Measurements from ENCODE around the gene DARS1.
A peak's percentile ranks its signal among the peaks of the same experiment; 100 is the strongest.
"Not testable (repeated sequence)": the region's sequence is repeated elsewhere in the genome, so short reads cannot be mapped to it uniquely, and the experiment has no call there.

Gene DARS1

DNA sequence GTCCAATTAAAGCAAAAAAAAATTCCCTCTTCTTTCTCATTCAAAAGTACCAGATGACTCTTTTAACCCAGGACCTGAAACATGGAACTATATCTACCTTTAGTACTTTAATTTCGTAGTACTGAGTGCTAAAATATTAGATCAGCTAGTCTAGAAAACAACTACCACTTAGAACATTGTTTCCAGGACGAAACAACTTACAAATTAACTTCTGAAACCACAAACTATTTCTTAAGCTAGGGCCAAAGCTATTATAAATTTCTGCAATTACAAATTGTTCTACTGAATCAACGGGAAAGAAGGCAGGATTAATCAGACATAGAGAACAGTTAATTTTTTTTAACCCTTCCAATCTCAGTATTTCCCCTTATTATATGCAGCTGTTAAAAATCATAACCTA lies 39.9 kb downstream of the DARS1 start:
- no peak for DNase-seq (ENCODE audit: low spot score)

- no peak for DNase-seq (ENCODE audit: low spot score)
Measured at GRCh38 chr2:135944625-135945024, 40.8 kb downstream of the DARS1 start.

GRCh38 chr2:135942936-135943688 lies 42.3 kb downstream of the DARS1 start:
- DNase-seq (ENCODE audit: low spot score) = peak; percentile 50

GRCh38 chr2:135936524-135936923 lies 48.9 kb downstream of the DARS1 start:
- no peak for DNase-seq (ENCODE audit: low spot score)

DNA sequence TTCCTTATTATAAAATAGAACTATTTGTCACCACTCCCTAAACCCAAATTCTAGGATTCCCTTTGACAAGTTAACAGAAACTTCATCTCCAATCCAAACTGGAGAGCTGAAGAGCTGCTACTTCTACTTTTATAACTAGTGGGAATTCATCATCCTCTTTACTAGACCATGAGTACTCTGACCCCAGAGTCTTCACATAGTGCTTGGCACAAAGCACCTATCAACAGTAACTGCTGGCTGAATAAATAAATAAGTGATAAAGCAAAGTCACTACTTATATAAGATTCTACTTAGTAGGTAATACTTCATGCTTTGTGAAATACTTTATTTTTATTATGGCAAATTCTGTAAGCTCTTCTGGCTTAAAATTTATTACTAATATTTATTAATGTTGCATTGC lies 49.5 kb downstream of the DARS1 start:
- DNase-seq (ENCODE audit: low spot score) = no peak

DNA sequence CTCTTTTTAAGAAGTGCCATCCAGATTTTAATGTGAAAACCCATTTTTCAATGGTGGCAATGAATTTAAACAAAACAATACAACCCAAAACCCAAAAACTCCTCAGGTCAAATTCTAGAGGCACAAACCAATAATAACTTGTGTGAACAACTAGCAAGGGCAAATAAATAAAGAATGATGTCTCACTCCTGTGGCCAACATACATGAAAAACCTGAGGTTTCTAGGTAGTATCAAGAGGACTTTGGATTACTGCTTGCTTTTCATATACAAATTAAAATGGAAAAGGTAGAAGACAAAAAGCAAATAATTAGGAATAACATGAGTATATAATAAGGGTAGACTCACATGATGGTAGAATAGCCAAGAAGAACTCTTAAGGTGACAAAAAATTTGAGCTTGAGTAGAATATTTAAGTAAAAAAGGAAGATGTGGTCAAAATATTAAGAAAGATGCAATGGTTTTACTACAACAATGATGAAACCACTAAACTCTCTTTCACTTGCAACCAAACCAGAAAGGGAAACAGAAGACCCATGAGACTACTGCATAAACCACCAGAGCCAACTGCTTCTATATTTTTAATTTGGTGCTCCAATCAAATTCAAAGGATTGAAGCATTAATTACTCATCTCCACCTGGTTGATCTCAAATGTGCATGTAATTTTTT lies 53.5 kb downstream of the DARS1 start:
- no peak for DNase-seq (ENCODE audit: low spot score)

DNA sequence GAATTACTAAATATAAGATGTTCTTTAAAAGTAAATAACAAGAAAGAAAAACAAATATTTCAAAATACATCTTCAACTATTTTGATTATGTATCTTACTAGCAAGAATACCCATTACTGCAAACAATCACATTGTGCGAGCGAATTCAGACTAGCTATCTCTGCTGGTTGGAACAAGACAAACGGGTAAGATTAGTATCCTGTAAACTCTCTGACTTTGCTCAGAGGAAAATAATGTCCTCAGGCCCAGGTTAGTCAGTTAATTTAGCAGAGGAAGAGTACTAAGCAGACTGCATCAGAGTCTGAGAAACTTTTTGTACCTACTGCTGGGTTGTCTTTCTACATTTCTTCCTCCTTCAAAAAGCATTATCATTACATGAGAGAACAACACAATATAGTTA lies 58.8 kb downstream of the DARS1 start:
- no peak for DNase-seq (ENCODE audit: low spot score)

GRCh38 chr2:135925571-135925970 lies 59.9 kb downstream of the DARS1 start:
- DNase-seq (ENCODE audit: low spot score) = no peak

GRCh38 chr2:135916207-135916606 lies 69.2 kb downstream of the DARS1 start:
- peak; percentile 44 for DNase-seq (ENCODE audit: low spot score)

GRCh38 chr2:135914485-135914884 lies 70.9 kb downstream of the DARS1 start:
- no peak for DNase-seq (ENCODE audit: low spot score)

- peak; percentile 32 for DNase-seq (ENCODE audit: low spot score)
Measured at GRCh38 chr2:135913727-135914365, 71.6 kb downstream of the DARS1 start.

- no peak for DNase-seq (ENCODE audit: low spot score)
Measured at GRCh38 chr2:135909976-135910375, 75.5 kb downstream of the DARS1 start.

DNA sequence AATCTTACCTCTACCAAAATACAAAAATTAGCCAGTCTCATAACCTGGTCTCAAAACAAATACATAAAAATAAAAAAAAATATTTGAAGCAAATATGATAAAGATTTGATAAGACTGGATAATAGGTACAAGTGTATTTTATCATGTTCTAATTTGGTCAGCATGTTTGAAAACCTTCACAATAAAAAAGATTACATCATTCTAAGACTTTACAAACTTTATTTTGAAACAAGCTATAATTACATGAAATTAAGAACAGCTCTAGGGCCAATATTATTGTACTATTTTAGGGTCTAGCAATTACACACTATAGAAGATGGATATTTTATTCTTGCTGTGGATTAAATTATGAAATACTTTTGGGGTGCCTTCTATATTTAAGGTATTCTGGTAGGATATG lies 79.7 kb downstream of the DARS1 start:
- DNase-seq (ENCODE audit: low spot score) = no peak

DNA sequence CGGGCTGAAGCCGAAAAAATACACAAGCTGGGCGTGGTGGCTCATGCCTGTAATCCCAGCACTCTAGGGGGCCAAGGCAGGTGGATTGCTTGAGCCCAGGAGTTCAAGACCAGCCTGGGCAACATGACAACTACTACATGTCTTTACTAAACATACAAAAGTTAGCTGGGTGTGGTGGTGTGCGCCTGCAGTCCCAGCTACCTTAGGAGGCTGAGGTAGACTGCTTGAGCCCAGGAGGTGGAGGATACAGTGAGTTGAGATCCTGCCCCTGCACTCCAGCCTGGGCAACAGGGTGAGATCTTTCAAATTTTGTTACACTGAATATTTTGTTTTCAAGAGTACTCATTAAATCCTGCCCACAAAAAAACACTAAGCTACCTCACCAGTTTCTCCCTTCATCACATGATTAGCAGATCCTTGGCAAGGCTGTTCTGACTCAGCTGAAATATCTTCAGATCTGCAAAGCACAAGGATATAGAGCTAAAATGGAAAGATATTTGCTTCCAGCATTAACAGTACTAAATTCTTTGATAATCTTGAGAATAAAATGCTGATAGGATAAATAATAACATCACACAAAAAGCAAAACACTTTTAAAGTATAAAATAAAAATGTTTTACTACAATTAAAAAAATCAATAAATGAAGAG lies 81.0 kb downstream of the DARS1 start:
- DNase-seq (ENCODE audit: low spot score) = no peak

DNA sequence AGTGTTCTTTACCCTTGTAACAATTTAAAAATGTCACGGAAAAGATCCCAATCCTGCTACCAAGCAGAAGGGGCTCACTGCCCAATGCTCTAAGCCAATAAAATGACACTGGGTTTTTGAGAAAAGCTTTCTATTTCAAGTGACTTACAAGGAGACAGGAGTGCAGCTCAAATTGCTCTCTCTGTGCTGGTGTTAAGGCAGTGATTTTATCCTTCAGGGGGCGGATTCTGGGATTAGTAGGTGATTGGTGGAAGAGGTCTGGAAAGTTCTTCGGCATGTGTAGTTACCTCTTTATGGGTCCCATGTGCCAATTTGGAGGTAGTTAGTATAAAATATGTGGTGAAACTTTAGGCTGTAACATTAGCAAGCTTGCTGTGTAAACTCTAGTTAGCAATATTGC lies 81.8 kb downstream of the DARS1 start:
- DNase-seq (ENCODE audit: low spot score) = no peak

DNA sequence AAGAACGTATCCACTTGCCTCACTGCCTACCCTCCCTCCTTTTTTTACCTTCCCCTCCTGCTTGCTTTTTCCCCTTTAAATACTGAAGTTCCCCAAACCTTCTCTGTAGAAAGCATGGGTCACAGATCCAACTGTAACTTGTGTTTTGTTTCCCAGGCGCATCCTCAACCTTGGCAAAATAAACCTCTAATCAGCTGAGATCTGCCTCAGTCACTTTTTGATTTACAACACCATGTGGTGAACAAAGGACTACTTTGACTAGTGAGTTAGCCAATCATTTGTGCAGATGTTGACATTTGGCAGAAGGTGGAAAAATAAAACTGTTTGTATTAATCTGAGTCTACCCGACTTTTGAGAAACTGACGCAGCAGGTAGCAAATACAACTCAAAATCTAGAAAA lies 85.9 kb downstream of the DARS1 start:
- no peak for DNase-seq (ENCODE audit: low spot score)

DNA sequence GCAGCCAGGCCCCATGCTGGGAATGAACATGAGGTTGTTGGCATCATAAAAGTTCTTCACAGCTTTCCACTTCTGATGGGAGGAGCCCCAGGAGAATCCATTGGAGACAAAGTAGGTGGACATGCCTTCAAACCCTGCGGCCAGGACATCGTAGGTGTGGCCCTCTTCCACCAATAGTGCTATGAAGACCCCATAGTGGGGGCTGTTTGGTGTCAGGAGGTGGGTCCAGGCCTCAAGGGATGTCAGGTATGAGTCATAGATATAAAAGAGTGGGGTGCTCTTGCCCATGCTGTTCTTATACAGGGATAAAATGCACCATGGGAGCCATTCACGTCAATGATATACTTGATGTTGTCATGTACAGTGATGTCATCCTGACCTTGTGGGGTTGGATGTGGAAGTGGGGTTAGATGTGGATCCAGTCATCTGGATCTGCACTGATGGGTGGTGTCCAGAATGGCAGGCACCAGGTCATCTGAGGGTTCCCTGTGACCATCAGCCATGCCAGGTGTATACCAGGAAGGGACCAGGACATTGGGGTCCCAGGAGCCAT lies 87.1 kb downstream of the DARS1 start:
- no peak for DNase-seq (ENCODE audit: low spot score)

DNA sequence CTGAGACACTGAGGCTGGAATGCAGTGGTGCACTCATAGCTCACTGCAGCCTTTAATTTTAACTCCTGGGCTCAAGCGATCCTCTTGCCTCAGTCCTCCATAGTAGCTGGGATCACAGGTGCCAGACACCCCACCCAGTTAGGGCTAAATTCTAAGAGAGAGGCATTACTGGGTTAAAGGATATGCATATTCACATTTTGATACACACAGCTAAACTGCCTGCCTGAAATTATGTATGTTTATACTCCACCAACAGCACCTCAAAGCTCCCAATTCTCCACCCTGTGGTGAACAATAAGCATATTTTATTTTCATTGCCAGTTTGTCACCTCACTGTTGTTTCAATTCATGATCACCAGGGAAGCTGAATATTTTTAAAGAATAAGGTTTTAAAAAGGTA lies 90.5 kb downstream of the DARS1 start:
- DNase-seq (ENCODE audit: low spot score) = no peak

- DNase-seq (ENCODE audit: low spot score) = no peak
Measured at GRCh38 chr2:135893374-135893794, 92.0 kb downstream of the DARS1 start.

- no peak for DNase-seq (ENCODE audit: low spot score)
Measured at GRCh38 chr2:135890835-135891234, 94.6 kb downstream of the DARS1 start.

- no peak for DNase-seq (ENCODE audit: low spot score)
Measured at GRCh38 chr2:135890149-135890548, 95.3 kb downstream of the DARS1 start.

GRCh38 chr2:135888587-135888986 lies 96.8 kb downstream of the DARS1 start:
- DNase-seq (ENCODE audit: low spot score) = not testable (repeated sequence)
